C4-2B (cell line): ENCODE data around the gene CYP8B1.

Experiments used
- ZFX ChIP-seq: fragments of 450-650 bp; IDR thresholded peaks from 2 replicates; pipeline ENCODE4 v1.6.1; 2017
- TF ChIP-seq, protein P1 (sequence below): fragments of 450-650 bp; conservative IDR thresholded peaks from 2 replicates; pipeline ENCODE4 v1.5.1; 2017; ENCODE audit warnings: mild to moderate bottlenecking

DNA sequence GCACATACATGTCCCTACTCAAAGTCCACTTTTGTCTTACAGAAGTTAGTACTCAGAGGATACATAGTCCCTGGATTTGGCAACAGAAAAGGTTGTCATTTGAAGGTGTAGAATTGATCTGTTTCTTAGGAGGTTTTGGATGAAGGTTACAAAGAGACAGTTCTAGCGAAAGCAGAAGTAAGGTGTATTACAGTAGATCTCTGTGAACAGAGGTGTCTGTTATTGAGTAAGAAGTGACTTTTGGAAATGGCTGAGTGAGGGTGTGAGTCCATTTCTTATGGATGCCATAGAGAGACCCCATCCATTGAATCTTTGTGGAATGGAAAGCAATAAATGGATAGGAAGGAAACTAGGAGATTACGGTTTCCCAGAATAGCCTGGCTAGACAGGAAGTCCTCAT lies 35.9 kb upstream of the CYP8B1 start:
- TF ChIP-seq, protein P1, sequence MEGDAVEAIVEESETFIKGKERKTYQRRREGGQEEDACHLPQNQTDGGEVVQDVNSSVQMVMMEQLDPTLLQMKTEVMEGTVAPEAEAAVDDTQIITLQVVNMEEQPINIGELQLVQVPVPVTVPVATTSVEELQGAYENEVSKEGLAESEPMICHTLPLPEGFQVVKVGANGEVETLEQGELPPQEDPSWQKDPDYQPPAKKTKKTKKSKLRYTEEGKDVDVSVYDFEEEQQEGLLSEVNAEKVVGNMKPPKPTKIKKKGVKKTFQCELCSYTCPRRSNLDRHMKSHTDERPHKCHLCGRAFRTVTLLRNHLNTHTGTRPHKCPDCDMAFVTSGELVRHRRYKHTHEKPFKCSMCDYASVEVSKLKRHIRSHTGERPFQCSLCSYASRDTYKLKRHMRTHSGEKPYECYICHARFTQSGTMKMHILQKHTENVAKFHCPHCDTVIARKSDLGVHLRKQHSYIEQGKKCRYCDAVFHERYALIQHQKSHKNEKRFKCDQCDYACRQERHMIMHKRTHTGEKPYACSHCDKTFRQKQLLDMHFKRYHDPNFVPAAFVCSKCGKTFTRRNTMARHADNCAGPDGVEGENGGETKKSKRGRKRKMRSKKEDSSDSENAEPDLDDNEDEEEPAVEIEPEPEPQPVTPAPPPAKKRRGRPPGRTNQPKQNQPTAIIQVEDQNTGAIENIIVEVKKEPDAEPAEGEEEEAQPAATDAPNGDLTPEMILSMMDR, result no peak
- no peak for TF ChIP-seq ZFX
